Measurements from ENCODE around the gene CLNK. TPM values are rescaled to one million over a fixed set of nuclear protein-coding genes. Genes with fewer than 3 reads are reported as not detected.

Gene CLNK
- total RNA-seq, 1 experiment from 2014 or later = not detected

DNA sequence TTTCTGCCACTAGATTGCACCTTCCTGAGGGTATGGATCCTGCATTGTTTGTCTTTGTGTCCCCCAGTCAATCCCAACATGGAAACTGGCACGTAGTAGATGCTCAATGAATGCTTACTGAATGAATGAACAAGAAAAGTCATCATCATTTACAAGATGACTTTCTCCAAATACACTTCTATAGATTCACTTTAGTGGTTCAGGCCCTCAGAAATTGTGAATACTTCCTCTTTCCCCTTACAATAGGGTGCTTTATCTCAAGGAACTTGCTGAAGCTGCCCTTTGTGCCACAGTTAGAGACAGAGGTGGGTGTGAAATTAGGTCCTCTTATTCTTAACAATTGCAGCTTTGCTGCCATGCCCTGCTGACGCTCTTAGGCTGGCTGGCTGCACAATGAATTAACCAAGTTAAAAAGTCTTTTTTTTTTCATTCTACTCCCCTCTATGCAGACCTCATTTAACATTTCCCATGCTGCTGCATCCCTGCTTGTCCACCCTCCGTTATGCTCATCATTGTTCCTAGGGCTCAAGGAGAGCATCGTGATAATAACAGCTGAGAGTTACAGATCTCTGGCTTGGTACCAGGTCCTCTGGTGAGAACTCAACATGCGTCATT is 119.3 kb downstream of the CLNK start:
- no peak overlapping the region for H4K5ac ChIP-seq (ENCODE audit: insufficient read length, low read depth, low read length)
- H2BK120ac ChIP-seq (ENCODE audit: low read depth, low read length, poor library complexity, severe bottlenecking) = no peak overlapping the region
- H3K23me2 ChIP-seq (ENCODE audit: insufficient read length, low read depth, low read length, poor library complexity, severe bottlenecking) = no peaks in the 10 kb centered on the region
- Mint-ChIP-seq H3K36me3 (ENCODE audit: insufficient read depth in 1 of 3, low read depth in 3 of 3) (no peaks in the 10 kb centered on the region), H3K27ac (no peak overlapping the region), H3K27me3 (ENCODE audit: low read depth) (peaks cover 12% of the 10 kb centered on the region), H3K4me3 (no peak overlapping the region), H3K9me3 (no peaks in the 10 kb centered on the region), H3K4me1 (no peaks in the 10 kb centered on the region)
- H3K9me3 ChIP-seq (ENCODE audit: control insufficient read depth, low read depth, low read length) = no peaks in the 10 kb centered on the region
- H3T11ph ChIP-seq (ENCODE audit: low read length) = no peak overlapping the region
- WGBS (ENCODE audit: extremely low coverage, insufficient read length, low lambda C conversion rate) = no CpG with 5 or more reads among the region's 5 CpGs
- no peak overlapping the region for H2BK5ac ChIP-seq (ENCODE audit: insufficient read length, low read length)
- no peak overlapping the region for H3K14ac ChIP-seq (ENCODE audit: insufficient read depth, low read length)
- H2BK20ac ChIP-seq (ENCODE audit: low read depth, low read length, poor library complexity, severe bottlenecking) = no peak overlapping the region
- no peak overlapping the region for H3K27ac ChIP-seq (ENCODE audit: insufficient read length, low read depth, low read length)
- H4K91ac ChIP-seq (ENCODE audit: insufficient read length, low read depth, low read length) = no peak overlapping the region
- H3K27me3 ChIP-seq (ENCODE audit: insufficient read depth, low read length) = no peaks in the 10 kb centered on the region
- H4K20me1 ChIP-seq (ENCODE audit: control insufficient read depth, insufficient read depth, insufficient read length) = no peaks in the 10 kb centered on the region
- H3K18ac ChIP-seq (ENCODE audit: insufficient read length, low read depth, low read length) = no peak overlapping the region
- TF ChIP-seq, protein P1, sequence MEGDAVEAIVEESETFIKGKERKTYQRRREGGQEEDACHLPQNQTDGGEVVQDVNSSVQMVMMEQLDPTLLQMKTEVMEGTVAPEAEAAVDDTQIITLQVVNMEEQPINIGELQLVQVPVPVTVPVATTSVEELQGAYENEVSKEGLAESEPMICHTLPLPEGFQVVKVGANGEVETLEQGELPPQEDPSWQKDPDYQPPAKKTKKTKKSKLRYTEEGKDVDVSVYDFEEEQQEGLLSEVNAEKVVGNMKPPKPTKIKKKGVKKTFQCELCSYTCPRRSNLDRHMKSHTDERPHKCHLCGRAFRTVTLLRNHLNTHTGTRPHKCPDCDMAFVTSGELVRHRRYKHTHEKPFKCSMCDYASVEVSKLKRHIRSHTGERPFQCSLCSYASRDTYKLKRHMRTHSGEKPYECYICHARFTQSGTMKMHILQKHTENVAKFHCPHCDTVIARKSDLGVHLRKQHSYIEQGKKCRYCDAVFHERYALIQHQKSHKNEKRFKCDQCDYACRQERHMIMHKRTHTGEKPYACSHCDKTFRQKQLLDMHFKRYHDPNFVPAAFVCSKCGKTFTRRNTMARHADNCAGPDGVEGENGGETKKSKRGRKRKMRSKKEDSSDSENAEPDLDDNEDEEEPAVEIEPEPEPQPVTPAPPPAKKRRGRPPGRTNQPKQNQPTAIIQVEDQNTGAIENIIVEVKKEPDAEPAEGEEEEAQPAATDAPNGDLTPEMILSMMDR (conservative IDR thresholded peaks at IDR 0.05) = no peak
- H2BK15ac ChIP-seq (ENCODE audit: low read depth, low read length) = no peak overlapping the region
- no peak overlapping the region for H3K9ac ChIP-seq (ENCODE audit: extremely low read depth, insufficient read length, low read length)
- no peak overlapping the region for H2AK5ac ChIP-seq (ENCODE audit: insufficient read length, low read length)
- no peaks in the 10 kb centered on the region for H3K4me1 ChIP-seq (ENCODE audit: insufficient read depth, low read length)
- no peaks in the 10 kb centered on the region for H3K79me2 ChIP-seq (ENCODE audit: insufficient read depth, low read length)
- no peak overlapping the region for H3K4me2 ChIP-seq (ENCODE audit: insufficient read depth, insufficient read length, low read length)
- no peak overlapping the region for H2BK12ac ChIP-seq (ENCODE audit: insufficient read length, low read depth, low read length)
- DNase-seq = no peak
- no peaks in the 10 kb centered on the region for H3K79me1 ChIP-seq (ENCODE audit: insufficient read depth, low read depth, low read length, poor library complexity, severe bottlenecking)
- H4K8ac ChIP-seq (replicated peaks; ENCODE audit: insufficient read length, low read depth, low read length) = no peak overlapping the region
- no peak overlapping the region for H3K23ac ChIP-seq (ENCODE audit: insufficient read length, low read depth, low read length)
- H3K4ac ChIP-seq (ENCODE audit: low read depth, low read length) = no peak overlapping the region
- H2AFZ ChIP-seq (ENCODE audit: low read length) = no peak overlapping the region
- H3K56ac ChIP-seq (ENCODE audit: insufficient read length, low read depth, low read length) = no peak overlapping the region

All from H9 (cell line).